Measurements from ENCODE around the gene NCOR1. TPM values are rescaled to one million over a fixed set of nuclear protein-coding genes. Genes with fewer than 3 reads are reported as not detected.

Gene NCOR1
- total and polyA plus RNA-seq, 10 of the 15 experiments (the other 5 are each of a cell fraction or from before 2014, with no cell fraction given), result 34.5 to 135 (median 82.9) TPM

DNA sequence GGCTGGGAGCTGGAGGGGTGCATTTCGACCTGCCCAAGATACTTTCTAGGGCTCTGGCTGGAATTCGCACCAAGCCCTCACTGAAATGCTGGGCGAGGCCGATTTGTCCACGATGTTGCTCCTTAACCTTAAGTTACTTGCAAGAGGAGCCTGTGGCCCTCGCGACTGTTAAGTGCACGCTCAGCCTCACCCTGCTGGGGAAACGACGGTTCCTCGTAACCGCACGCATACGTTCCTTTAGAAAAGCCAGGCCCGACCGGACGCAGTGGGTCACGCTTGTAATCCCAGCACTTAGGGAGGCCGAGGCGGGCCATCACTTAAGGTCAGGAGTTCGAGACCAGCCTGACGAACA is 607 bp upstream of the NCOR1 start:
- Histone ChIP-seq H3K4me2 (ENCODE audit: control insufficient read depth, insufficient read depth) (peak overlapping the region; percentile 100), H3K79me2 (ENCODE audit: control insufficient read depth, insufficient read depth, low read length) (peaks cover 78% of the 10 kb centered on the region), H3K9me3 (replicated peaks; ENCODE audit: control insufficient read depth, insufficient read depth, low read length) (no peaks in the 10 kb centered on the region), H3K9ac (ENCODE audit: control insufficient read depth, insufficient read depth, low read length) (peak overlapping the region; percentile 96), H3K27ac (ENCODE audit: control insufficient read depth, insufficient read depth) (peak overlapping the region; percentile 96), H2AFZ (ENCODE audit: control insufficient read depth, low read depth, low read length) (peak overlapping the region; percentile 73), H3K36me3 (ENCODE audit: control insufficient read depth in 2 of 2, insufficient read depth in 2 of 2, low read length in 1 of 2) (no peaks in the 10 kb centered on the region; a peak in 1 of 4 replicates), H3K4me1 (ENCODE audit: control insufficient read depth, insufficient read depth, low read length) (peaks cover 4% of the 10 kb centered on the region), H3K27me3 (replicated peaks in 1 of 2; ENCODE audit: control insufficient read depth in 2 of 2, insufficient read depth in 2 of 2, low read length in 1 of 2) (no peaks in the 10 kb centered on the region), H4K20me1 (ENCODE audit: control insufficient read depth, insufficient read depth) (no peaks in the 10 kb centered on the region; the same call in 1 of the 2 replicates), H3K4me3 (peak overlapping the region; percentile 91)
- no peak for DNase-seq (ENCODE audit: low read depth, low spot score)
- ATAC-seq, result no peak
- no TSS peak for BruUV-seq (replicated peaks)
- ChIA-PET SMC1A (ENCODE audit: uncharacterized antibody, unreplicated experiment) (interaction anchor here (1.3 to 3.2 kb wide), 3 partner anchors 13 to 71 kb away, joined by 3 to 23 read pairs (median 6); no protein-coding TSS in a partner anchor), POLR2A (interaction anchor here (0.6 to 1.7 kb wide), 3 partner anchors 71 to 137 kb away, joined by 3 to 6 read pairs (median 3); partner anchors contain the start of gene CENPV), CTCF (interaction anchor here (1.6 to 2.4 kb wide), 3 partner anchors 72 to 147 kb away, joined by 3 to 16 read pairs (median 5); partner anchors contain the start of gene CENPV), RAD21 (ENCODE audit: unreplicated experiment) (interaction anchor here (0.9 to 1.2 kb wide), 2 partner anchors 71 to 80 kb away, joined by 3 to 4 read pairs; no protein-coding TSS in a partner anchor)
- intact Hi-C loops (cut with micrococcal nuclease; ENCODE audit: unreplicated experiment), result loop anchor here (10.0 kb wide), 1 partner anchor 199 kb away; the partner anchor contains the start of gene TRPV2
- in situ Hi-C loops (cut with MboI), result no loop called here
- WGBS (ENCODE audit: insufficient coverage, insufficient replicate concordance, low lambda C conversion rate, missing lambda C conversion rate), result 20% methylated on average over 22 of the region's 22 CpGs
- no peak for FAIRE-seq
- TF ChIP-seq IKZF1 (conservative IDR thresholded peaks at IDR 0.05), result no peak
- TF ChIP-seq POLR2AphosphoS2 (IDR thresholded peaks at IDR 0.05; ENCODE audit: low read depth, low read length), result no peak
- TF ChIP-seq, protein P1, sequence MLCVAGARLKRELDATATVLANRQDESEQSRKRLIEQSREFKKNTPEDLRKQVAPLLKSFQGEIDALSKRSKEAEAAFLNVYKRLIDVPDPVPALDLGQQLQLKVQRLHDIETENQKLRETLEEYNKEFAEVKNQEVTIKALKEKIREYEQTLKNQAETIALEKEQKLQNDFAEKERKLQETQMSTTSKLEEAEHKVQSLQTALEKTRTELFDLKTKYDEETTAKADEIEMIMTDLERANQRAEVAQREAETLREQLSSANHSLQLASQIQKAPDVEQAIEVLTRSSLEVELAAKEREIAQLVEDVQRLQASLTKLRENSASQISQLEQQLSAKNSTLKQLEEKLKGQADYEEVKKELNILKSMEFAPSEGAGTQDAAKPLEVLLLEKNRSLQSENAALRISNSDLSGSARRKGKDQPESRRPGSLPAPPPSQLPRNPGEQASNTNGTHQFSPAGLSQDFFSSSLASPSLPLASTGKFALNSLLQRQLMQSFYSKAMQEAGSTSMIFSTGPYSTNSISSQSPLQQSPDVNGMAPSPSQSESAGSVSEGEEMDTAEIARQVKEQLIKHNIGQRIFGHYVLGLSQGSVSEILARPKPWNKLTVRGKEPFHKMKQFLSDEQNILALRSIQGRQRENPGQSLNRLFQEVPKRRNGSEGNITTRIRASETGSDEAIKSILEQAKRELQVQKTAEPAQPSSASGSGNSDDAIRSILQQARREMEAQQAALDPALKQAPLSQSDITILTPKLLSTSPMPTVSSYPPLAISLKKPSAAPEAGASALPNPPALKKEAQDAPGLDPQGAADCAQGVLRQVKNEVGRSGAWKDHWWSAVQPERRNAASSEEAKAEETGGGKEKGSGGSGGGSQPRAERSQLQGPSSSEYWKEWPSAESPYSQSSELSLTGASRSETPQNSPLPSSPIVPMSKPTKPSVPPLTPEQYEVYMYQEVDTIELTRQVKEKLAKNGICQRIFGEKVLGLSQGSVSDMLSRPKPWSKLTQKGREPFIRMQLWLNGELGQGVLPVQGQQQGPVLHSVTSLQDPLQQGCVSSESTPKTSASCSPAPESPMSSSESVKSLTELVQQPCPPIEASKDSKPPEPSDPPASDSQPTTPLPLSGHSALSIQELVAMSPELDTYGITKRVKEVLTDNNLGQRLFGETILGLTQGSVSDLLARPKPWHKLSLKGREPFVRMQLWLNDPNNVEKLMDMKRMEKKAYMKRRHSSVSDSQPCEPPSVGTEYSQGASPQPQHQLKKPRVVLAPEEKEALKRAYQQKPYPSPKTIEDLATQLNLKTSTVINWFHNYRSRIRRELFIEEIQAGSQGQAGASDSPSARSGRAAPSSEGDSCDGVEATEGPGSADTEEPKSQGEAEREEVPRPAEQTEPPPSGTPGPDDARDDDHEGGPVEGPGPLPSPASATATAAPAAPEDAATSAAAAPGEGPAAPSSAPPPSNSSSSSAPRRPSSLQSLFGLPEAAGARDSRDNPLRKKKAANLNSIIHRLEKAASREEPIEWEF (IDR thresholded peaks at IDR 0.05; ENCODE audit: insufficient replicate concordance, low read depth, low read length), result no peak
- TF ChIP-seq, protein P2, sequence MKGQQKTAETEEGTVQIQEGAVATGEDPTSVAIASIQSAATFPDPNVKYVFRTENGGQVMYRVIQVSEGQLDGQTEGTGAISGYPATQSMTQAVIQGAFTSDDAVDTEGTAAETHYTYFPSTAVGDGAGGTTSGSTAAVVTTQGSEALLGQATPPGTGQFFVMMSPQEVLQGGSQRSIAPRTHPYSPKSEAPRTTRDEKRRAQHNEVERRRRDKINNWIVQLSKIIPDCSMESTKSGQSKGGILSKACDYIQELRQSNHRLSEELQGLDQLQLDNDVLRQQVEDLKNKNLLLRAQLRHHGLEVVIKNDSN (IDR thresholded peaks at IDR 0.05; ENCODE audit: borderline replicate concordance, extremely low read length, insufficient read depth, low read depth, low read length), result no peak
- no peak for TF ChIP-seq SRF (IDR thresholded peaks at IDR 0.05; ENCODE audit: low read depth in 2 of 2, low read length in 2 of 2)
- TF ChIP-seq, protein P3, sequence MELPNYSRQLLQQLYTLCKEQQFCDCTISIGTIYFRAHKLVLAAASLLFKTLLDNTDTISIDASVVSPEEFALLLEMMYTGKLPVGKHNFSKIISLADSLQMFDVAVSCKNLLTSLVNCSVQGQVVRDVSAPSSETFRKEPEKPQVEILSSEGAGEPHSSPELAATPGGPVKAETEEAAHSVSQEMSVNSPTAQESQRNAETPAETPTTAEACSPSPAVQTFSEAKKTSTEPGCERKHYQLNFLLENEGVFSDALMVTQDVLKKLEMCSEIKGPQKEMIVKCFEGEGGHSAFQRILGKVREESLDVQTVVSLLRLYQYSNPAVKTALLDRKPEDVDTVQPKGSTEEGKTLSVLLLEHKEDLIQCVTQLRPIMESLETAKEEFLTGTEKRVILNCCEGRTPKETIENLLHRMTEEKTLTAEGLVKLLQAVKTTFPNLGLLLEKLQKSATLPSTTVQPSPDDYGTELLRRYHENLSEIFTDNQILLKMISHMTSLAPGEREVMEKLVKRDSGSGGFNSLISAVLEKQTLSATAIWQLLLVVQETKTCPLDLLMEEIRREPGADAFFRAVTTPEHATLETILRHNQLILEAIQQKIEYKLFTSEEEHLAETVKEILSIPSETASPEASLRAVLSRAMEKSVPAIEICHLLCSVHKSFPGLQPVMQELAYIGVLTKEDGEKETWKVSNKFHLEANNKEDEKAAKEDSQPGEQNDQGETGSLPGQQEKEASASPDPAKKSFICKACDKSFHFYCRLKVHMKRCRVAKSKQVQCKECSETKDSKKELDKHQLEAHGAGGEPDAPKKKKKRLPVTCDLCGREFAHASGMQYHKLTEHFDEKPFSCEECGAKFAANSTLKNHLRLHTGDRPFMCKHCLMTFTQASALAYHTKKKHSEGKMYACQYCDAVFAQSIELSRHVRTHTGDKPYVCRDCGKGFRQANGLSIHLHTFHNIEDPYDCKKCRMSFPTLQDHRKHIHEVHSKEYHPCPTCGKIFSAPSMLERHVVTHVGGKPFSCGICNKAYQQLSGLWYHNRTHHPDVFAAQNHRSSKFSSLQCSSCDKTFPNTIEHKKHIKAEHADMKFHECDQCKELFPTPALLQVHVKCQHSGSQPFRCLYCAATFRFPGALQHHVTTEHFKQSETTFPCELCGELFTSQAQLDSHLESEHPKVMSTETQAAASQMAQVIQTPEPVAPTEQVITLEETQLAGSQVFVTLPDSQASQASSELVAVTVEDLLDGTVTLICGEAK (IDR thresholded peaks at IDR 0.05; ENCODE audit: borderline replicate concordance), result 0 out of 2 replicates have a peak, but pooled peaks have one; percentile 53
- TF ChIP-seq, protein P4, sequence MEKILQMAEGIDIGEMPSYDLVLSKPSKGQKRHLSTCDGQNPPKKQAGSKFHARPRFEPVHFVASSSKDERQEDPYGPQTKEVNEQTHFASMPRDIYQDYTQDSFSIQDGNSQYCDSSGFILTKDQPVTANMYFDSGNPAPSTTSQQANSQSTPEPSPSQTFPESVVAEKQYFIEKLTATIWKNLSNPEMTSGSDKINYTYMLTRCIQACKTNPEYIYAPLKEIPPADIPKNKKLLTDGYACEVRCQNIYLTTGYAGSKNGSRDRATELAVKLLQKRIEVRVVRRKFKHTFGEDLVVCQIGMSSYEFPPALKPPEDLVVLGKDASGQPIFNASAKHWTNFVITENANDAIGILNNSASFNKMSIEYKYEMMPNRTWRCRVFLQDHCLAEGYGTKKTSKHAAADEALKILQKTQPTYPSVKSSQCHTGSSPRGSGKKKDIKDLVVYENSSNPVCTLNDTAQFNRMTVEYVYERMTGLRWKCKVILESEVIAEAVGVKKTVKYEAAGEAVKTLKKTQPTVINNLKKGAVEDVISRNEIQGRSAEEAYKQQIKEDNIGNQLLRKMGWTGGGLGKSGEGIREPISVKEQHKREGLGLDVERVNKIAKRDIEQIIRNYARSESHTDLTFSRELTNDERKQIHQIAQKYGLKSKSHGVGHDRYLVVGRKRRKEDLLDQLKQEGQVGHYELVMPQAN (conservative IDR thresholded peaks at IDR 0.05), result no peak
- no peak for TF ChIP-seq SUZ12 (IDR thresholded peaks at IDR 0.05; ENCODE audit: unreplicated experiment)
- no peak for TF ChIP-seq MTA3 (IDR thresholded peaks at IDR 0.05; ENCODE audit: borderline replicate concordance, low read length)

All from GM12878 (cell line).